Breast epithelium (tissue), 4 donors: Measurements from ENCODE around the gene CYP27C1. TPM values are rescaled to one million over a fixed set of nuclear protein-coding genes. Genes with fewer than 3 reads are reported as not detected.

Experiments used
- DNase-seq, 2 donors: peaks; one replicate each; pipeline ENCODE4 v3.0.0-alpha.2; 2019; ENCODE audit warnings: low spot score in 2 of 2
- H3K27ac ChIP-seq, 2 donors: fragments of 200-600 bp; sonication (generic) in 1 of 2; one replicate each; pipeline ENCODE4 v1.5.1; 2016 to 2019; ENCODE audit warnings: mild to moderate bottlenecking in 1 of 2
- H3K27me3 ChIP-seq, 2 donors: fragments of 200-600 bp; sonication (generic) in 1 of 2; one replicate each; pipeline versions ENCODE4 v1.5.1 to v1.6.0; 2017 to 2019; ENCODE audit warnings: control low read depth in 1 of 2, mild to moderate bottlenecking in 1 of 2
- H3K36me3 ChIP-seq: fragments of 200-600 bp; one replicate; pipeline ENCODE4 v1.5.1; 2019
- H3K4me1 ChIP-seq, 2 donors: fragments of 200-600 bp; sonication (generic); one replicate each; pipeline ENCODE4 v1.5.1; 2016 to 2019; ENCODE audit warnings: control low read depth in 1 of 2
- H3K4me3 ChIP-seq, 3 donors: fragments of 200-600 bp; sonication (generic); 1 replicate in 2 of 3; 2 replicates in 1 of 3; pipeline ENCODE4 v1.5.1; 2016 to 2019; ENCODE audit warnings: mild to moderate bottlenecking in 3 of 3, moderate library complexity in 2 of 3
- H3K9me3 ChIP-seq, 2 donors: fragments of 200-600 bp; sonication (generic) in 1 of 2; one replicate each; pipeline ENCODE4 v1.5.1; 2016 to 2019; ENCODE audit warnings: control low read depth in 1 of 2
- POLR2A ChIP-seq: fragments of 450-650 bp; IDR thresholded peaks from one replicate; pipeline ENCODE4 v1.6.1; 2016; ENCODE audit warnings: antibody characterized with exemption, mild to moderate bottlenecking, moderate library complexity
- POLR2AphosphoS5 ChIP-seq, 3 donors: sonication (generic); formaldehyde crosslinking; IDR thresholded peaks; one replicate each; pipeline ENCODE4 v1.6.1; 2017; ENCODE audit warnings: antibody characterized with exemption in 3 of 3
- intact Hi-C: fragments of 100-400 bp; cut with DNase I; formaldehyde crosslinking; loops from one replicate; pipeline ENCODE4 v1.15.1; 2023; ENCODE audit warnings: low total_unique reads
- total RNA-seq, 3 donors: library from RNA; depleted of rRNA; stranded (reverse); fragments of >200 nt; gene quantifications; one replicate each; pipeline ENCODE4 v1.1.0, GENCODE V29; 2016
- TF ChIP-seq, protein P1 (sequence below), 3 donors: fragments of 450-650 bp; IDR thresholded peaks; one replicate each; pipeline ENCODE4 v1.5.1; 2016 to 2017; ENCODE audit warnings: antibody characterized with exemption in 3 of 3, mild to moderate bottlenecking in 3 of 3, moderate library complexity in 3 of 3

Gene CYP27C1
- total RNA-seq, 3 donors from 2014 or later = 0.29 to 0.48 (median 0.33) TPM

- Histone ChIP-seq H3K9me3 (no peaks in the 10 kb centered on the region), H3K27me3 (no peaks in the 10 kb centered on the region), H3K4me3 (no peak overlapping the region), H3K4me1 (no peaks in the 10 kb centered on the region), H3K27ac (no peak overlapping the region), H3K36me3 (no peaks in the 10 kb centered on the region)
- no peak for DNase-seq
- intact Hi-C loops = no loop called here
- TF ChIP-seq POLR2A = no peak
- TF ChIP-seq POLR2AphosphoS5 (IDR thresholded peaks at IDR 0.05) = no peak
- TF ChIP-seq, protein P1, sequence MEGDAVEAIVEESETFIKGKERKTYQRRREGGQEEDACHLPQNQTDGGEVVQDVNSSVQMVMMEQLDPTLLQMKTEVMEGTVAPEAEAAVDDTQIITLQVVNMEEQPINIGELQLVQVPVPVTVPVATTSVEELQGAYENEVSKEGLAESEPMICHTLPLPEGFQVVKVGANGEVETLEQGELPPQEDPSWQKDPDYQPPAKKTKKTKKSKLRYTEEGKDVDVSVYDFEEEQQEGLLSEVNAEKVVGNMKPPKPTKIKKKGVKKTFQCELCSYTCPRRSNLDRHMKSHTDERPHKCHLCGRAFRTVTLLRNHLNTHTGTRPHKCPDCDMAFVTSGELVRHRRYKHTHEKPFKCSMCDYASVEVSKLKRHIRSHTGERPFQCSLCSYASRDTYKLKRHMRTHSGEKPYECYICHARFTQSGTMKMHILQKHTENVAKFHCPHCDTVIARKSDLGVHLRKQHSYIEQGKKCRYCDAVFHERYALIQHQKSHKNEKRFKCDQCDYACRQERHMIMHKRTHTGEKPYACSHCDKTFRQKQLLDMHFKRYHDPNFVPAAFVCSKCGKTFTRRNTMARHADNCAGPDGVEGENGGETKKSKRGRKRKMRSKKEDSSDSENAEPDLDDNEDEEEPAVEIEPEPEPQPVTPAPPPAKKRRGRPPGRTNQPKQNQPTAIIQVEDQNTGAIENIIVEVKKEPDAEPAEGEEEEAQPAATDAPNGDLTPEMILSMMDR (IDR thresholded peaks at IDR 0.05) = no peak
These were observed 37.3 kb downstream of the CYP27C1 start for GRCh38 chr2:127182626-127183458.

GRCh38 chr2:127181851-127182250 lies 38.2 kb downstream of the CYP27C1 start:
- no peaks in the 10 kb centered on the region for H3K27me3 ChIP-seq
- H3K4me1 ChIP-seq = no peaks in the 10 kb centered on the region
- H3K4me3 ChIP-seq = no peak overlapping the region
- no peak for DNase-seq
- intact Hi-C loops = no loop called here
- no peaks in the 10 kb centered on the region for H3K9me3 ChIP-seq
- H3K36me3 ChIP-seq = no peaks in the 10 kb centered on the region
- H3K27ac ChIP-seq = no peak overlapping the region
- TF ChIP-seq, protein P1 (IDR thresholded peaks at IDR 0.05) = no peak
- TF ChIP-seq POLR2A (no peak), POLR2AphosphoS5 (IDR thresholded peaks at IDR 0.05) (no peak)

DNA sequence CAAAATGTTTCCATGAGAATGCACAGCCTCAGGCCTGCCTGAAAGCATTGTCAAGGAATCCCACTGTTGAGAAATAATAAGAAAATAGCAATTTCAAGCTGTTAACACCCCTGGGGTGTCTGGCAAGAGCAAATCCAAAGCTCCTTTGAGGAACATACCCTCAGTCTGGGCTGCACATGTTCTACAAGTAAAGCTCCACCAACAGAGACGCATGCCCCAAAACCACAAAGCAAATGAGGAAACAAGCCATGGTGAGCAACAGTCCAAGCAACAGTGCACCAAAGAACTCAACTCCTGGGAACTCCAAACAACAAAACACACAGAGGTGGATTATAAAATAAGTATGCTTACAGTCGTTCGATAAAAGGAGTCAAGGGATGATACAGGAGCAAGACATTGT lies 40.3 kb downstream of the CYP27C1 start:
- no peak for TF ChIP-seq POLR2A
- TF ChIP-seq, protein P1 (IDR thresholded peaks at IDR 0.05) = no peak
- no peak for TF ChIP-seq POLR2AphosphoS5 (IDR thresholded peaks at IDR 0.05)
- Histone ChIP-seq H3K9me3 (no peaks in the 10 kb centered on the region), H3K4me3 (no peak overlapping the region), H3K27me3 (no peaks in the 10 kb centered on the region), H3K4me1 (no peaks in the 10 kb centered on the region), H3K36me3 (no peaks in the 10 kb centered on the region), H3K27ac (no peak overlapping the region)
- intact Hi-C loops = no loop called here
- DNase-seq = no peak

- Histone ChIP-seq H3K4me1 (no peaks in the 10 kb centered on the region), H3K27me3 (no peaks in the 10 kb centered on the region), H3K4me3 (no peak overlapping the region), H3K9me3 (no peaks in the 10 kb centered on the region), H3K36me3 (no peaks in the 10 kb centered on the region), H3K27ac (no peak overlapping the region)
- TF ChIP-seq, protein P1 (IDR thresholded peaks at IDR 0.05) = no peak
- no peak for TF ChIP-seq POLR2AphosphoS5 (IDR thresholded peaks at IDR 0.05)
- TF ChIP-seq POLR2A = no peak
- intact Hi-C loops = no loop called here
- DNase-seq = no peak
These were observed 42.4 kb downstream of the CYP27C1 start for GRCh38 chr2:127177617-127178263.
